Suprapubic skin (tissue), 3 donors: ENCODE data around the gene RBM47.

Source experiments
- EP300 ChIP-seq: sonication (generic); formaldehyde crosslinking; IDR thresholded peaks from one replicate; pipeline ENCODE4 v1.6.1; 2017; ENCODE audit warnings: antibody characterized with exemption
- POLR2A ChIP-seq, 2 donors: fragments of 450-650 bp; IDR thresholded peaks; one replicate each; pipeline ENCODE4 v1.6.1; 2017; ENCODE audit warnings: antibody characterized with exemption in 2 of 2, mild to moderate bottlenecking in 2 of 2, moderate library complexity in 2 of 2
- TF ChIP-seq, protein P1 (sequence below), 2 donors: fragments of 200-600 bp in 1 of 2; fragments of 450-650 bp in 1 of 2; sonication (generic) in 1 of 2; IDR thresholded peaks; one replicate each; pipeline ENCODE4 v1.5.1; 2016 to 2019; ENCODE audit warnings: antibody characterized with exemption in 2 of 2, mild to moderate bottlenecking in 1 of 2, moderate library complexity in 1 of 2

GRCh38 chr4:40492691-40493090 lies 137.0 kb downstream of the RBM47 start:
- TF ChIP-seq, protein P1, sequence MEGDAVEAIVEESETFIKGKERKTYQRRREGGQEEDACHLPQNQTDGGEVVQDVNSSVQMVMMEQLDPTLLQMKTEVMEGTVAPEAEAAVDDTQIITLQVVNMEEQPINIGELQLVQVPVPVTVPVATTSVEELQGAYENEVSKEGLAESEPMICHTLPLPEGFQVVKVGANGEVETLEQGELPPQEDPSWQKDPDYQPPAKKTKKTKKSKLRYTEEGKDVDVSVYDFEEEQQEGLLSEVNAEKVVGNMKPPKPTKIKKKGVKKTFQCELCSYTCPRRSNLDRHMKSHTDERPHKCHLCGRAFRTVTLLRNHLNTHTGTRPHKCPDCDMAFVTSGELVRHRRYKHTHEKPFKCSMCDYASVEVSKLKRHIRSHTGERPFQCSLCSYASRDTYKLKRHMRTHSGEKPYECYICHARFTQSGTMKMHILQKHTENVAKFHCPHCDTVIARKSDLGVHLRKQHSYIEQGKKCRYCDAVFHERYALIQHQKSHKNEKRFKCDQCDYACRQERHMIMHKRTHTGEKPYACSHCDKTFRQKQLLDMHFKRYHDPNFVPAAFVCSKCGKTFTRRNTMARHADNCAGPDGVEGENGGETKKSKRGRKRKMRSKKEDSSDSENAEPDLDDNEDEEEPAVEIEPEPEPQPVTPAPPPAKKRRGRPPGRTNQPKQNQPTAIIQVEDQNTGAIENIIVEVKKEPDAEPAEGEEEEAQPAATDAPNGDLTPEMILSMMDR (IDR thresholded peaks at IDR 0.05) = no peak
- TF ChIP-seq POLR2A (IDR thresholded peaks at IDR 0.05) (no peak), EP300 (no peak)
